Nucleus accumbens (tissue), 56 donors: ENCODE results near the gene COPS6.
A peak's percentile ranks its signal among the peaks of the same experiment; 100 is the strongest.

Experiments
- DNase-seq, 56 donors: peaks; one replicate each; lab custom pipeline; 2025; lab: John Stamatoyannopoulos, UW

Gene COPS6

DNA sequence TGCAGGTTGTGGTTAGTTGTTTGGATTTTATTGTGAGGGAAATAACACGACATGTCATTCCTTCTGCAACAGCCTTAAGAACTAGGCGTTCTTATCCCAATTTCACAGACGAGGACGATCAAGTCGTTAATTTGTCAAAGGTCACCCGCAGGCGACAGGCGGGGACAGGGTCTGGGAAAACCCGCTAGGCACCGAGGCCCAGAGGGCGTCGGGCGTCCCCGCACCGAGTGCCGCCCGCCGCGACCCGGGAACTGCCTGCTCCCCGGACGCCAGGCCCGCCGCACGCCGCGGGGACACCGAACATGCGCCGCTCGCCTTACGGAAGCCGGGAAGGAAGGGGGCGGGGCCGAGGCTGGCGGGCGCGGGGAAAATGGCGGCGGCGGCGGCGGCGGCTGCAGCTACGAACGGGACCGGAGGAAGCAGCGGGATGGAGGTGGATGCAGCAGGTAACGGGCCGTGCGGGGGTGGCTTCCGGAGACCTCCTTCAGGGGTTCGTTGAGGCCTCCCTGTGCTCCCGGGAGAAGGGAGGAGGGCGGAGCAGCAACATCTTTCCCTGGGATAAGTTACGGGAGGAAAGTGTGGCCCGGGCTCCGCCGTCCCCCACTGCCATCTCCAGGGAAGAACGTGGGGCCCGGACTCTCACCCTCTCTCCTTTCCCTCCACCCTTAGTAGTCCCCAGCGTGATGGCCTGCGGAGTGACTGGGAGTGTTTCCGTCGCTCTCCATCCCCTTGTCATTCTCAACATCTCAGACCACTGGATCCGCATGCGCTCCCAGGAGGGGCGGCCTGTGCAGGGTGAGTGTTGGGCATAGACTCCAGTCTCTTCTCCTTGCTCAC, at the start of gene COPS6:
Gene COPS6, plus strand, starts transcription at position 349 of the 837 bp plus-strand sequence. Its CDS starts 22 bp downstream, at position 371.
- peak in 54 of 56 donors; percentile 18 to 89 (median 68) for DNase-seq

DNA sequence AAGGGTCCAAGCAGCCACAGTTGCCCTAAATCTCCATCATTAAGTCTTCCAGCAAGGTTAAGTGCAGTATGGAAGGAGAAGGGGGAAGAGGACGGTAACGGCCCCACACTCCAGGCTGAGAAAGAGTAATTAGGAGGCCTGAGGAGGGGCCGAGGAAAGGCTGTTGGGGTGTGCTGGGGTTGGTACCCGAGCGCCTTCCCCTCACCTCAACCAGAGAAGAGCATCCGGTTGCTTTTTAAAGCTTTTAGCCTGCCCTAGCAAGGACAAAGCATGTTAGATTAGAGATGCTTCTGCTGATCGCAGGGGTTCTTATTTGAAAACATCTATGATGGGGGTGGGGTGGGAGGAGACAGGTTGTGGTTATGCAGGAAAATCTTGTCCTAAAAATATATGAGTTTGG, 48.2 kb upstream of the COPS6 start:
- no peak for DNase-seq

DNA sequence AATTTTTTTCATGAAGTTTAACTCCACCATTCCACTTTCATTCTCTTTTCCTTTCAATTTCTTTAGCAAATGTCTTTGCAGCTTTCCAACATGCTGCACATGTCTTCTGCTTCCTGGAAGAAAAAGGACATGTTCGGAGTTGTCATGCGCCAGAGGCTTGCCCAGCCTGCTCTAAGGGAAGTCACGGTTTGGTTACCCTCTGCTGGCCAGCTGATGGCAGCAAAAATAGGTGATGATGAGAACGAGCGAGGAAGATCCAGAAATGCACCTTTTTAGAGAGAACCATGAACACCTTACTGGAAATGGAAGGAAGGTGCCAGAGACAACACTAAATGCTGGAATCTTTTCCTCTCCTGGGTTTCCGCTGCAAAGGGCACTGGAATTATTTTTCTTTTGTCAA, 44.1 kb upstream of the COPS6 start:
- DNase-seq, result peak in 3 of 56 donors; percentile 2 to 8 (median 4)

DNA sequence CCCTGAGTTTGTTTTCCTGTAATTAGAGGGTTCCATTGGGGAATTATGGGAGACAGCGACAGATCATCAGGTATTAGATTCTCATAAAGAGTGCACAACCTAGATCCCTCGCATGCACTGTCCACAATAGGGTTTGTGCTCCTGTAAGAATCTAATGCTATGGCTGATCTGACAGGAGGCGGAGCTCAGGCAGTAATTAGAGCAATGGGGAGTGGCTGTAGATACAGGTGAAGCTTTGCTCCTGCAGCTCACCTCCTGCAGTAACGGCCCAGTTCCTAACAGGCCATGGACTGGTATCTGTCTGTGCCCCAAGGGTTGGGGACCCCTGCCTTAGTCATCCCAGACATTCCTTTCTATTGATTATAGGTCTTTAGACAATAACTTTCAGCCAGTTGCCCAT, 40.1 kb upstream of the COPS6 start:
- no peak for DNase-seq

DNA sequence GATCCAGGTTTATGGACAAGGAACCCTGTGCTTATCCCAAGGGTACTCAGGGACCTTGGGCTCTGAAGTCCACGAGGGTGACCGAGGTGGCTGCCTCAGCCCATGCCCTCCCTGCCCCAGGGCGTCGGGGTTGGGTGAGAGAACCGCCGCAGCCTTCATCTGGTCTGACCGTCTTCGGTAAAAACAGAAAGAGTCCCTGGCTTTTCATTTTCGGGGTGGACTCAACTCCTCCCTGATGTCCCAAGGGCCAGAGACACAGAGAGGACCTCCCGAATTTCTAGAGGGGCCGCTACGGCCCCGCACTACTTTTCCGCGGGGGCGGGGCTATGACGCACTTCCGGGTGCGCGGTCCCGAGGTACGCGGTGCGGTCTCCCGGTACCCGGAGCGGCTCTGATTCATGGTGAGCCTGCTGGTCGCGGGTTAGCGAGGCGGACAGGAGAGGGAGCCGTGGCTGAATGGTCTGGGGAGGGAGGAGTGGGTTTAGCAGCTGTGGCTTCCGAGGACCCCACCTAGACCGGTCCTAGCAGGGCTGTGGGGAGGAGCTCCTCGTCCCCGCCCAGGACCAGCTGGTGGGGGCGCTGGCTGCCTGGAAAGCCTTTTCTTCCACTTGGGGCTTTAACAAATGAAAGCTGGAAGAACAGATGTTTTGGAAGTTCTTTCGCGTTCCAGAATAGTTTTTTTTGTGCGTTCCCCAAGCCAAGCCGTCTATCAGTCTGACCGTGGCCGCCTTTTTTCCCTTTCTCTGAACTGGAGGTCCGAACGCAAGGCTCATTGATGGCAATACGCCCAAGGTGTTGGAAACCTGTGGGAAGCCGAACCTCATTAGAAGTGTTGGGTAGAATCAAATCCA, 39.1 kb upstream of the COPS6 start, which contains the start of gene ZSCAN21:
Gene ZSCAN21, plus strand, starts transcription at position 334 of the 851 bp plus-strand sequence. CDS start 7,233 bp downstream, outside the sequence.
- DNase-seq, result peak; percentile 15 to 89 (median 78)

DNA sequence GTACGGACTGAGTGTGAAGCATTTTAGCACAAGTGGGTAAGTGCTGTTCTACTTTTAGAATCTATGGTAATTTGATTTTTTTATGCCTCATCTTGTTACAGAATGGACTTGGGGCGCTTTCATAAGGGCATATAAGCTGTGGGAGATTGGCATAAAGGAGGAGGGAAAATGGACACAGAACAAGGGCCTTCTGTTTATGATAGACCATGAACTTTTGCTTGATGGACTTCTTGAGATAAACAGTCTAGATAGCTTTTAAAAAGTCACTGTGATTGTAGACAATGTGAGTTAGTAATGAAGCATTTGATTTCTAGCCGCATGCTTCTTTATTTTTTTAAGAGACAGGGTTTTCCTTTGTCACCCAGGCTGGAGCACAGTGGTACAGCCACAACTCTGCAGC, 37.2 kb upstream of the COPS6 start:
- DNase-seq, result no peak

DNA sequence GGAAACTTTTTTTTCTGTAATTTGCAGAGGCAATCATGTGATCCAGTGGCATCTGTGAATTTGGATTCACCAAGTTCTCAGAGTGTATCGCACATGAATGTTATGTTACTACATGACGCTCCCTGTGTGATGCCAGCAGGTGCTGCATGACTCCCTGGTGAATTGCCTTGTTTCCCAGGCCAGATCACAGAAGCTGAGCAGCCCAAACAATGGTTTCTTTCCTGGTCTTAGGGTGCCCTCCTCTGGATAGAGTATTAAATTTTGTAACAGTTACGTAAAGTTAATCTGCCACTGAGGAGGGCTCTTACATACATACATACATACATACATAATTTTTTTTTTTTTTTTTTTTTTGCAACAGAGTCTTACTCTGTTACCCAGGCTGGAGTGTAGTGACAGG, 35.6 kb upstream of the COPS6 start:
- peak in 51 of 56 donors; percentile 2 to 73 (median 40) for DNase-seq

DNA sequence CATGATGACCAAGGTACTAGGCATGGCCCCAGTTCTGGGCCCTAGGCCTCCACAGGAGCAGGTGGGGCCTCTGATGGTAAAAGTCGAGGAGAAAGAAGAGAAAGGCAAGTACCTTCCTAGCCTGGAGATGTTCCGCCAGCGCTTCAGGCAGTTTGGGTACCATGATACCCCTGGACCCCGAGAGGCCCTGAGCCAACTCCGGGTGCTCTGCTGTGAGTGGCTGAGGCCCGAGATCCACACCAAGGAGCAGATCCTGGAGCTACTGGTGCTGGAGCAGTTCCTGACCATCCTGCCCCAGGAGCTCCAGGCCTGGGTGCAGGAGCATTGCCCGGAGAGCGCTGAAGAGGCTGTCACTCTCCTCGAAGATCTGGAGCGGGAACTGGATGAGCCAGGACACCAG, 31.8 kb upstream of the COPS6 start:
- DNase-seq, result no peak

DNA sequence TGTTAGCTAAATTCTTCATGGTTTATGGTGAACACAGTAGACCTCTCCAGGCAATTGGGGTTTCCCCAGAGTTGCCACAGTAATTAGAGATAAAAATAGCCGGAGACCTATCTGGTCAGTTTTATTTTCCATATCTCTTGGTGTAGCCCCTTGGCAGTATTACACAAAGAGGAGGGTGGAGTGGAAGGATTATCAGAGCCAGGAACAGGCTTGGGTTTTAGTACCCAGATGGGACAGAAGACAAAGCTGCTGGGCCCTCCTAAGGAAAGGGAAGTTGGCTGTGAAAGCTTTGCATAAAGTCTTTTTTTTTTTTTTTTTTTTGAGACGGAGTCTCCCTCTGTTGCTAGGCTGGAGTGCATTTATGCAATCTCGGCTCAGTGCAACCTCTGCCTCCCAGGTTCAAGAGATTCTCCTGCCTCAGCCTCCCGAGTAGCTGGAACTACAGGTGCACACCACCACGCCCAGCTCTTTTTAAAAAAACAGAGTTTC, 29.5 kb upstream of the COPS6 start:
- no peak for DNase-seq

DNA sequence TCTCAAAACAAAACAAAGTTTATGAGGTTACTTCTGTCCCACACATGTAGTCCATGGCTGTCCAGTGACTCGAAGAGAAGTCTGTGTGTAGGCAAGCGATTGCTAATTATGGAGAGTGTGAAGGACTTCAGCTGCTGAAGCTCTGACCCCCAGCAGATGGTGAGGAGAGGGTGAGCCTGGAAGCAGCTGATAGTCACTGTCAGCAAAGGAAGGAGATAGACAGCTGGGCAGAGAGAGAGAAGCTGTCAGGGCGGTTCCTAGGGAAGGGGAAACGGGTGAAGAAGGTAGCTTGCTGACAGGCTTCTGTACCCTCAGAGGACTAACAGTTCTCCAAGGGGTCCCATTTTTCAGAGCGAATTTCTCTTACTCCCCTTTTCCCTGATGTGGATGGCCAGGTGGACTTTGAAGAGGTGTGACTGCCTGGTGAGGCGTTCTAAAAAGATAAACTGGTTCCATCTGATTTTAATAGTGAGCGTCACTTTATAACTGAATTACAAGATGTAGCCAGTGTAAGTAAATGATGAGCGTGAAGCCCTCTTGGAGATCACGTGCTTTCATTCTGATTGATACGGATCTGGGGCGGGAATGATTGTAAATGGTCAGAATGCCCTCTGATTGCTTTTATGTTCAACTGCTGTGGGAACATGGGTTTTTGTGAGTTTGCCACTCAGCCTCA, 27.1 kb upstream of the COPS6 start:
- DNase-seq, result no peak

DNA sequence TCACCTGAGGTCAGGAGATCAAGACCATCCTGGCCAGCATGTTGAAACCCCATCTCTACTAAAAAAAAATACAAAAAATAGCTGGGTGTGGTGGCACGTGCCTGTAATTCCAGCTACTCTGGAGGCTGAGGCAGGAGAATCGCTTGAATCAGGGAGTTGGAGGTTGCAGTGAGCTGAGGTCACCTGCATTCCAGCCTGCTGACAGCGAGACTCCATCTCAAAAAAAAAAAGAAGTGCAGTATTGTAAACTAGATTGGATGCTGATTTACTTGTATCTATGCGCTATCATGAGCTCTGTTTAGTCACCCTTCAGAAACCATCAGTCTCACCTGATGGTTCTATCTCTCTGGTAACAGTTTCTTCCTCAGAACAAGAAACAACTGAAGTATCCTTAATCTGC, 25.4 kb upstream of the COPS6 start:
- no peak for DNase-seq

DNA sequence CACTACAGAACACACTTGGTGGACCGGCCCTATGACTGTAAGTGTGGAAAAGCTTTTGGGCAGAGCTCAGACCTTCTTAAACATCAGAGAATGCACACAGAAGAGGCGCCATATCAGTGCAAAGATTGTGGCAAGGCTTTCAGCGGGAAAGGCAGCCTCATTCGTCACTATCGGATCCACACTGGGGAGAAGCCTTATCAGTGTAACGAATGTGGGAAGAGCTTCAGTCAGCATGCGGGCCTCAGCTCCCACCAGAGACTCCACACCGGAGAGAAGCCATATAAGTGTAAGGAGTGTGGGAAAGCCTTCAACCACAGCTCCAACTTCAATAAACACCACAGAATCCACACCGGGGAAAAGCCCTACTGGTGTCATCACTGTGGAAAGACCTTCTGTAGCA, 24.6 kb upstream of the COPS6 start:
- DNase-seq, result no peak

DNA sequence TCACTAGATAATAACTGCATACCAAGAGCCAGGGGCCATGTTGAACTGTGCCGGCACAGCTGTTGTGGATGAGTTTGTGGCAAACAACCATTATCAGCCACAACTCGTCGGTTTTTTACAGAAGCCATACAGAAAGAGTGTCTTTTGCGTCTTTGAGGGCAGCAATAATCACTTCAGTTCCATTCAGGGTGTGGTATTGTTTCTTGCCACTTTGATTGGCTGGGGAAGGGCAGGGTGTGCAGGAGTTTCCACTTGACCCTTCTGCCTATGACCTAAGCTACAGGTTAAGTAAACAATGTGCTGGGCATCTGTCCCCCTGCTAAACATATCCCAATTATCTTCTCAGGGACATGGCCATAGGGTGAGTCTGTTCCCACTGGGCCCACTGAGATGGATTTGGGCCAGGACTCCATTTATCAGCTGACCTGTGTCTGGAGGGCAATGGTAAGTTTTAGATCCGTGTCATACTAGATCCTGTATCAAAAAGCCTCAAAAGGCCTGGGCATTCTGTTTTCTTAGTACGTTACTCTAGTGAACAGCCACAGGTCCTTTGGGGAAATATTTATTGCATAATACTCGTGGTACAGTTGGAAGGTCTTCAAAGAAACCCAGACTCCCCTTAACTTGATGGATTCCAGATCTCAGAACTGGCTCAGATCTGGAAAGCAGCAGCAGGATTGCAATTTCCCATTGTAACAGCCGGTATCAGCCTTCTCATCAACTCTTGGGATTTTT, 23.1 kb upstream of the COPS6 start:
- DNase-seq, result no peak

DNA sequence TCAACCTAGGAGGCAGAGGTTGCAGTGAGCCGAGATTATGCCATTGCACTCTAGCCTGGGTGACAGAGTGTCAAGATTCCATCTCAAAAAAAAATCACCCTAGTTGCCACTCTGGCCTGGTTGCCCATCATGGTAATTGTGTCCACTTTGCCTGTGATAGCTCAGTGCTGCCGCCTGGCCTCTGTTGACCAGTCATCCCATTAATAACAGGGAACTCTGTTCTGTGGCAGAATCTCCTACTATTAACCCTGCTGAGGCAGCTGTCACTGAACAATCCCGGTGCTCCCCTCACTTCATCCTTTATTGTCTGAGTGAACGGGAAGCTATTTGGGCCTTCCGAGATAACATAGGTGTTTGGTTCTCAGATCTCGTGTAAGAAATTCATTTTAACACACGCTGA, 21.8 kb upstream of the COPS6 start:
- DNase-seq, result peak in 12 of 56 donors; percentile 4 to 40 (median 17)

DNA sequence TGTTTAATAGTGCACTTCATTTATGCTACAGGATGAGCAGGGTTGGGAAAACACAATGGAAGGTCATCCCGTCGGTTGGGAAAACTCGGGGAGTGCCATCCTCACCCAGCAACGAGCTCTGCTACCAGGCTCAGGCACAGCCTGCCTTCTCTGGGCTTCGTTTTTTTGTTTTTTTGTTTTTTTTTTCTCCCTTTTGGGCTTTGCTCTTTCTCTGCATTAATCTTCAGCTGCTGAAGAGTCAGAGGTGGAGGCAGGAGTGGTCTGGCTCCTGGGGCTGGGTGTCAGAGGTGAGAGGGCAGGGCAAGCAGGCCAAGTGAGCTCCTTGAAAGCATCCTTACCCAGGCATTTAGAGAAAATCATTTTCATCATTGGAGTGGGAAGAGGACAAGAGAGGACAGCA, 18.8 kb upstream of the COPS6 start:
- no peak for DNase-seq

DNA sequence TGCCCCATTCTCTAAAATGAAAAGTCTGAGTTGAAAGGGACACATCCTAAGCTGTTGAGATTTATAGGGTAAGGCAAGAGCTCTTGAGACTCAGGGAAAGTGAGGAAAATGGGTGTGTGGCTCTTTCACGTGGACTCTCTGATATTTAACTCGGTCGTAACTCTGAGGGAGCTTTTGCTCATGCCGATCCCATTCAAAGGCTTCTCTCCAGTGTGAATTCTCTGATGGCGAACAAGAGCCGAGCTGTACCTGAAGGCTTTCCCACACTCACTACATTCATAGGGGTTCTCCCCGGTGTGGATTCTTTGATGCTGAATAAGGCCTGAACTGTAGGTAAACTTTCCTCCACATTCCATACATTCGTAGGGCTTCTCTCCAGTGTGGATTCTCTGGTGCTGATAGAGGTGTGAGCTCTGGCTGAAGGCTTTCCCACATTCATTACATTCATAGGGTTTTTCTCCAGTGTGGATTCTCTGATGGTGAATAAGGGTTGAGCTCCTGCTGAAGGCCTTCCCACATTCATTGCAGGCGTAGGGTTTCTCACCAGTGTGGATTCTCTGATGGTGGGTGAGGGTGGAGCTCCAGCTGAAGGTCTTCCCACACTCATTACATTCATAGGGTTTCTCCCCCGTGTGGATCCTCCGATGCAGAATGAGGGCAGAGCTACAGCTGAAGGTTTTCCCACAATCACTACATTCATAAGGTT, 17.6 kb upstream of the COPS6 start:
- no peak for DNase-seq

DNA sequence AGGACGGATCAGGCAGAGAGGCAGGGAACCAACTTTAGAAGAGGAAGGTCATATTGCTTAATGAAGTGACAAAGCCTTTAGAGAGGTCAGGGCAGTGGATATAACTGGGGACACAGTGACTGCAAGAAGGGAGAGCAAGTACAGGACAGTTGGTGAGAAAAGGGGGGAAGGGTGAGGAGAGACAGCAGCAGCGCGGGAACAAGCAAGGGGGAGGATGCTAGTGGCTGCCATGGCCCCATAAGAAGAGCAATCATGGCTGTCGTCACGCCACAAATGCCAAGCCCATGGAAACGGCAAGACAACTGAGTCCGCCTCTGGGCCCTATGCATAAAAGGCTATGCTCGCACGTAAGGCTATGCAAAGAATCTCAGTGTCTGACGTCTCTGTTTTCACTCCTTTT, 16.3 kb upstream of the COPS6 start:
- DNase-seq, result no peak

DNA sequence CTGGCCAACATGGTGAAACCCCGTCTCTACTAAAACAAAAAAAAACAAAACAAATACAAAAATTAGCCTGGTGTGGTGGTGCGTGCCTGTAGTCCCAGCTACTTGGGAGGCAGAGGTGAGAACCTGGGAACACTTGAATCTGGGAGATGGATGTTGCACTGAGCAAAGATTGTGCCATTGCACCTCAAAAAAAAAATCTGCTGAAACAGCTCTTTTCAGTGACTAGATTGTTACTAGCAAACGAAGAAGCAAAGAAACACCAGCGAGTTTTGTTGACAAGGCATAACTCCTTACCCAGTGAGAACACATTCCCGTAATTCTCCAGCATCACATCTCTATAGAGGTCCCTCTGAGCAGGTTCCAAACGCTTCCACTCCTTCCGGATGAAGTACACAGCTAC, 13.9 kb upstream of the COPS6 start:
- DNase-seq, result no peak

DNA sequence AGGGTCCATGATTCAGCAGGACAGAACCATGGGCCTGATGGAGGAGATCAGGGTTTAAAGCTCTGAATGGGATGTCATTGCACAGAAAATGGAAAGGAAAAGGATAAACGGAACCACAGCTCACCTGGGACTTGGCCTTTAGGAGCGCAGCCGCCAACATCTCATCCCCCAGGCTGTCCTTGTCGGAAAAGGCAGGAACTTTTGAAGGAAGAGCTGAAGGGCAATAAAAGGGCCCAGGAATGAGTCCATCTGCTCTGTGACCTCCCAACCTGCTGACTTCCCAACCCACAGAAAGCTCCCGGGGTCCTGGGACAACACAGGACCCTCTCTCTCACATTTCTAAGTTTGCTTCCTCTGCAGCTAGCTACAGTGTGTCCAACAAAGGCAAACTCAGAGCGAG, 13.4 kb upstream of the COPS6 start:
- no peak for DNase-seq
